Loucy (cell line): ENCODE measurements around the gene MICAL2.

ENCODE experiments used
- EZH2phosphoT487 ChIP-seq: fragments of 200-600 bp; IDR thresholded peaks from 2 replicates; pipeline ENCODE4 v1.6.1; 2018; ENCODE audit warnings: antibody characterized with exemption, mild to moderate bottlenecking, moderate library complexity, borderline replicate concordance
- TF ChIP-seq, protein P1 (sequence below): fragments of 200-600 bp; sonication (generic); conservative IDR thresholded peaks from 2 replicates; pipeline ENCODE4 v1.5.1; 2014; ENCODE audit warnings: mild to moderate bottlenecking, antibody characterized with exemption, low read length

DNA sequence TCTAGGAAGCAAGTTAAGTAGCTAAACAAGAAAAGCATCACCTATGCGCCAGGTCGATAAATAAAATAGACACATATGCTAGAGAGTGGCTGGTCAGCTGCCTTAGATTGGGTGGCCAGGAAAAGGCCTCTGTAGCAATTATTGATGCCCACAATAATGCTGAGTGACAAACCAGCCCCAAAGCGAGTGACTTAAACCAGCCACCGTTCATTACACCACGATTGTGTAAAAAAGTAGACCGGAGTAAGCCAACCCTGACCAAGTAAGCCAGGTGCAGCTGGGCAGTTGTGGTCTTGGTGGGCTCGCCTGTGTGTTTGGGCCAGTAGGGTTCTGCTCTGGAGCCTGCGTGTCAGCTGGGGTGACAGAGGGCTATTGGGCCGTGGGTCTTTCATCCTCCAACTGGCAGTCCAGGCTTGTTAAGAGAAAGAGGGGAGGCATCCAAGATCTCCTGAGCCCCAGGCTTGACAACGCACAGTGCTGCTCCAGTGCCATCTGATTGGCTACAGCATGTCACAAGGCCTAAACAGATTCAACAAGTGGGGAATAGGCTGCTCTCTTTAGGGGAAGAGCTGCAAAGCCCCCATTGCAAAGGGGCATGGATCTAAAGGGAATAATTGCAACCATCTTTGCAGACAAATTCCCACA, 166.6 kb downstream of the MICAL2 start:
- TF ChIP-seq, protein P1, sequence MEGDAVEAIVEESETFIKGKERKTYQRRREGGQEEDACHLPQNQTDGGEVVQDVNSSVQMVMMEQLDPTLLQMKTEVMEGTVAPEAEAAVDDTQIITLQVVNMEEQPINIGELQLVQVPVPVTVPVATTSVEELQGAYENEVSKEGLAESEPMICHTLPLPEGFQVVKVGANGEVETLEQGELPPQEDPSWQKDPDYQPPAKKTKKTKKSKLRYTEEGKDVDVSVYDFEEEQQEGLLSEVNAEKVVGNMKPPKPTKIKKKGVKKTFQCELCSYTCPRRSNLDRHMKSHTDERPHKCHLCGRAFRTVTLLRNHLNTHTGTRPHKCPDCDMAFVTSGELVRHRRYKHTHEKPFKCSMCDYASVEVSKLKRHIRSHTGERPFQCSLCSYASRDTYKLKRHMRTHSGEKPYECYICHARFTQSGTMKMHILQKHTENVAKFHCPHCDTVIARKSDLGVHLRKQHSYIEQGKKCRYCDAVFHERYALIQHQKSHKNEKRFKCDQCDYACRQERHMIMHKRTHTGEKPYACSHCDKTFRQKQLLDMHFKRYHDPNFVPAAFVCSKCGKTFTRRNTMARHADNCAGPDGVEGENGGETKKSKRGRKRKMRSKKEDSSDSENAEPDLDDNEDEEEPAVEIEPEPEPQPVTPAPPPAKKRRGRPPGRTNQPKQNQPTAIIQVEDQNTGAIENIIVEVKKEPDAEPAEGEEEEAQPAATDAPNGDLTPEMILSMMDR: no peak
- TF ChIP-seq EZH2phosphoT487: no peak
